RPMI7951 (cell line): ENCODE measurements around the gene PSMD13. TPM values are rescaled to one million over a fixed set of nuclear protein-coding genes. Genes with fewer than 3 reads are reported as not detected.

ENCODE experiments used
- DNase-seq: peaks from one replicate; pipeline ENCODE4 v3.0.0-alpha.2; 2012; ENCODE audit warnings: low read depth
- total RNA-seq: library from RNA; depleted of rRNA; stranded (reverse); fragments of >200 nt; shearing (Covaris generic); gene quantifications from 2 replicates; pipeline ENCODE4 v1.2.3, GENCODE V29; 2014

PSMD13 gene
- total RNA-seq, 1 experiment from 2014 or later: 136 TPM

GRCh38 chr11:287821-288477, 51.2 kb downstream of the PSMD13 start:
- no peak for DNase-seq

GRCh38 chr11:288478-289397, 52.0 kb downstream of the PSMD13 start, which contains the start of gene PGGHG:
TSS of gene PGGHG (plus strand) at chr11:289126. CDS start at chr11:289817, 691 bp downstream.
- peak; percentile 54 for DNase-seq

- DNase-seq: no peak
Observed at GRCh38 chr11:289398-289711, 52.6 kb downstream of the PSMD13 start.

GRCh38 chr11:289712-290620, 53.2 kb downstream of the PSMD13 start:
- DNase-seq: no peak

GRCh38 chr11:290621-291231, 54.0 kb downstream of the PSMD13 start:
- no peak for DNase-seq

GRCh38 chr11:291281-292210, 54.8 kb downstream of the PSMD13 start:
- no peak for DNase-seq

- no peak for DNase-seq
Observed at GRCh38 chr11:292211-293121, 55.7 kb downstream of the PSMD13 start.

- no peak for DNase-seq
Observed at GRCh38 chr11:293271-293851, 56.6 kb downstream of the PSMD13 start.

- no peak for DNase-seq
Observed at GRCh38 chr11:293852-294661, 57.3 kb downstream of the PSMD13 start.

GRCh38 chr11:294780-295179, 58.0 kb downstream of the PSMD13 start:
- no peak for DNase-seq

GRCh38 chr11:295351-296170, 58.8 kb downstream of the PSMD13 start:
- DNase-seq: no peak

- no peak for DNase-seq
Observed at GRCh38 chr11:296171-297050, 59.6 kb downstream of the PSMD13 start.

GRCh38 chr11:297051-297585, 60.3 kb downstream of the PSMD13 start:
- no peak for DNase-seq

- no peak for DNase-seq
Observed at GRCh38 chr11:297586-298405, 61.0 kb downstream of the PSMD13 start.
